Fibroblast of pulmonary artery (primary cell): Measurements from ENCODE around the gene ELOVL1.
"Not testable (repeated sequence)": the region's sequence is repeated elsewhere in the genome, so short reads cannot be mapped to it uniquely, and the experiment has no call there.

Source experiments
- DNase-seq: peaks from one replicate; pipeline ENCODE4 v3.0.0-alpha.2; 2010; ENCODE audit warnings: low read depth
- H3K4me3 ChIP-seq: replicated peaks from 2 replicates; pipeline ENCODE4 v1.5.1; 2011; ENCODE audit warnings: low read depth, mild to moderate bottlenecking, control low read depth, low read length, moderate library complexity
- CTCF ChIP-seq: IDR thresholded peaks from 2 replicates; pipeline ENCODE4 v1.5.1; 2011; ENCODE audit warnings: mild to moderate bottlenecking, control low read depth, low read length, inconsistent platforms; ENCODE audit errors: missing control alignments

ELOVL1 gene

GRCh38 chr1:43404353-43404752 lies 36.5 kb upstream of the ELOVL1 start:
- no peak overlapping the region for H3K4me3 ChIP-seq
- no peak for DNase-seq

GRCh38 chr1:43402089-43402865 lies 34.5 kb upstream of the ELOVL1 start:
- DNase-seq, result no peak
- TF ChIP-seq CTCF, result no peak
- no peak overlapping the region for H3K4me3 ChIP-seq

More at GRCh38 chr1:43404353-43404752, 36.5 kb upstream of the ELOVL1 start:
- no peak for TF ChIP-seq CTCF

GRCh38 chr1:43400441-43400840 lies 32.6 kb upstream of the ELOVL1 start:
- not testable (repeated sequence) for H3K4me3 ChIP-seq, DNase-seq

GRCh38 chr1:43398227-43398626 lies 30.4 kb upstream of the ELOVL1 start:
- no peak overlapping the region for H3K4me3 ChIP-seq
- no peak for TF ChIP-seq CTCF
- DNase-seq, result no peak

GRCh38 chr1:43396059-43396458 lies 28.2 kb upstream of the ELOVL1 start:
- no peak for DNase-seq
- no peak for TF ChIP-seq CTCF
- no peak overlapping the region for H3K4me3 ChIP-seq

GRCh38 chr1:43395523-43395922 lies 27.7 kb upstream of the ELOVL1 start:
- no peak for TF ChIP-seq CTCF
- no peak overlapping the region for H3K4me3 ChIP-seq
- no peak for DNase-seq

GRCh38 chr1:43392702-43393101 lies 24.9 kb upstream of the ELOVL1 start:
- no peak for DNase-seq
- no peak overlapping the region for H3K4me3 ChIP-seq
- TF ChIP-seq CTCF, result no peak
